ENCODE data around the gene BMP4.
A peak's percentile ranks its signal among the peaks of the same experiment; 100 is the strongest.

Gene BMP4

GRCh38 chr14:53963320-53964227 is 6.9 kb upstream of the BMP4 start:
- DNase-seq, result no peak

DNA sequence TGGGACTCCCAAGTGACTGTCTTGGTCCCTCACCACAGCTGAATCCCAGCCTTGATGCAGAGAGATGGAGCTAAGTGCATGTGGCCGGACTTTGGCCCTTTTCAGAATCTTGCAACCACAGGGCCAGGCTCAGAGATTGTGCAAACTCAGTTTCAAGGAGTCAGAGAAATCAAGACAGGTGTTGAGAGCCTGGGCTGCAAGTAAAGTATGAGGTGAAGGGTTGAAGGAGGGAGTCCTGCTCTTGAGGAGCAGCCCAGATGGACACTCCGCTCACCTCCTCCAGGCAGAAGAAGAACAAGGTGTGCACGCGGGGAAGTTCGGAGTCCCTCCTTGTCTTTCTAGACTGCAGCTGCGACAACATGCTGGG is 6.3 kb upstream of the BMP4 start:
- no peak for DNase-seq

- no peak for DNase-seq
These were observed 2.0 kb upstream of the BMP4 start for GRCh38 chr14:53958628-53959027.

GRCh38 chr14:53957739-53958138 is 1.1 kb upstream of the BMP4 start:
- no peak for DNase-seq

- no peak for DNase-seq
These were observed 776 bp downstream of the BMP4 start for GRCh38 chr14:53955671-53956426.

DNA sequence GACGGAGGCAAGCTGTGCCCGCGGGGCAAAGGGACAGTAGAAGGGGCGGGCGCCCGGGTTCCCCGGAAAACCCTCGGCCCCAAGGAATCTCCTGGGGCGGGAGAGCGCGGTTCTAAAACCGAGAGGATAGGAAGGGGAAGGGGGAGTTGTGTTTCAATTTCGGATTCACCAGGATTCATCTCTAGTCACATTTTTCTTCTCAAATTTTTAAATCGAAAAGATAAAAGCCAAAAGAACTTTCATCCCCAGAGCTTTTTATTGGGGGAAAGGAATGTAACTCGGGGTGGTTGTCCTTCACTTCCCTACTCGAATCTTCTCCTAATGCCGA is 1.4 kb downstream of the BMP4 start:
- no peak for DNase-seq

DNA sequence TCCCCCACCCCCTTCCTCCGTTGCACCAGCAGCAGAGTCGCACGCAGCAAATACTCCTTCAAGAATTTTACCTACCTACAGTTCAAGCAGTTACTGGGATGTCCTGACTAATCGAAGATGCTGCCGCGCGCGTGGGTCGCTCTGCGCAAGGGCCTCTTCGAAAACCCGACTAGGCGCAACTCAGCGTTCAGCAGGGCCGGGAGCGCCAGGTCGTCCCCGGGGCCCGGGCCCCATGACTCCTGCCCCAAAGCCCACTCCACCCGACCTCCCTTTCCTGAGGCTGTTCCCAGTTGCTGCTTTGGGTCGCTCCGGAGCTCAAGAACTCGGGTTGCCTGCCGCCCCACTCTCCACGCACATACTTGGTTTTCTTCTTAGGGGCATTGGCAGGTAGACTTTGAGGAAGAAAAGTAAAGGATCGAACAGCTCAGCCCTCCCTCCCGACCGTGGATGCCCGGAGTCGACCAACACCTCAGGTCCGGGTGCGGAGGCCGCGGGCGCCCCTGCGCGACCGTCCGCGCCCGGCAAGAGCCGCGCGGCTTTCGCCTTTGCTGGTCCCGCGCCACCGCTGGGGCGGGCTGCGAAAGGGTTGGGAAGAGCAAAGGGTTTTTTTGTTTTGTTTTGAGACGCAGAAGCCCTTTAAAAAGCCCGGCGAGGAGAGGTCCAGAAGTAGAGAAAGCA is 1.9 kb downstream of the BMP4 start:
- DNase-seq, result no peak

GRCh38 chr14:53953828-53954550 is 2.6 kb downstream of the BMP4 start:
- DNase-seq, result no peak

- peak; percentile 73 for DNase-seq
These were observed 3.4 kb downstream of the BMP4 start for GRCh38 chr14:53953002-53953827.

DNA sequence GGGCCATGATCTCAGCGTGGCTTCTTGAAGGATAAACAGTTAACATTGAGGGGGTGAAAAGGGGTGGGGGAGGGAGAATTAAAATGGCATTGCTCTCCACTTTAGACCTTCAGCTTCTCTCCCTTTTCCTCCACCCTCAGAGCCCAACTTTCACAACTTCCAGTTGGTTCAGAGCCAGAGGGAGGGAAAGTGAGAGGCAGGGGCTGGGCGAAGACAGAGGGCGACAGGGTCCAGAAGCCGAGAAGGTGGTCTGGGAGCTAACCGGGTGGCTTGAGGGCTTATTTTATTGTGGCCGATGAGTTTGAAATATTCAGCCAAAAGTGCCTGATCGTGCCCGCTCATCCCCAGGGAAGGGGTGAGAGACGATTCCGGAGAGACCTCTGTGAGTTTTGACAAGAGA is 4.1 kb downstream of the BMP4 start:
- DNase-seq, result no peak

DNA sequence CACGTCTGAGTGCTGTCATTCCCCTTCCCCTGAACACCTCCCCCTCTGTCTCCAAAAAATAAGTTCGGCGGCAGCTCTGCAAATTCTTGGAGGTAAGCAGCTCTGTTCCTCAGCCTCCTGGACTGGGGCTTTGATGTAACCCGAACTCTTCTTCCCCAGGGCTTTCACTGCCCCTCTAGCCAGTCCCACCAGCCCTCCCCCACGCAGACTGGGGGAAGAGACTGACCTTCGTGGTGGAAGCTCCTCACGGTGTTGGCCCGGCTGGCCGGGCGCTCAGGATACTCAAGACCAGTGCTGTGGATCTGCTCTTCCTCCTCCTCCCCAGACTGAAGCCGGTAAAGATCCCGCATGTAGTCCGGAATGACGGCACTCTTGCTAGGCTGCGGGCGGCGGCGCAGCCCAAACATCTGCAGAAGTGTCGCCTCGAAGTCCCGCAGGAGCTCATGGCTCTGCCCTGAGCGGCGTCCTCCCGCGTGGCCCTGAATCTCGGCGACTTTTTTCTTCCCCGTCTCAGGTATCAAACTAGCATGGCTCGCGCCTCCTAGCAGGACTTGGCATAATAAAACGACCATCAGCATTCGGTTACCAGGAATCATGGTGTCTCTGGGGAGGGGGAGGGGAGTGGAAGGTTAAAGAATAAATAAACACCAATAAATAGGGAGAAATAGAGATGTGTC is 4.9 kb downstream of the BMP4 start:
- DNase-seq, result no peak

DNA sequence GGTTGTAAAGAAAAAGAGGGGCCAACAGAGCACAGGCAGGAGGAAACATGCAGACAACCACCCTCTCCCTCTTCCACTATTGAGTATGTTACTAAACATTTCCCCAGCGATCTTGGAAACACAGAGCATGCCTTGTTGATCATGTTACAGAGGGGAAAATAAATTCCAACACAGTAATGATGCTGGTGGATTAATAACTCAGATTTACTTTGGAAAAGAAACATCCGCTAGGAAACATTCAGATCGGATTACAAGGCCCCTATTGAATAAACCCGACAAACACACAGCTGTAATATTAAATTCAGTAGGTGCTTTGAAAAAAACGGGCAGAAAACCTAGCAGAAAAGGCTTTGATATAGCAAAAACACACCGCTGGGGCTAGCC is 5.4 kb downstream of the BMP4 start:
- DNase-seq, result no peak

- no peak for DNase-seq
These were observed 6.4 kb downstream of the BMP4 start for GRCh38 chr14:53950031-53950793.

GRCh38 chr14:53949201-53949600 is 7.4 kb downstream of the BMP4 start:
- DNase-seq, result no peak

GRCh38 chr14:53948205-53948884 is 8.3 kb downstream of the BMP4 start:
- no peak for DNase-seq

DNA sequence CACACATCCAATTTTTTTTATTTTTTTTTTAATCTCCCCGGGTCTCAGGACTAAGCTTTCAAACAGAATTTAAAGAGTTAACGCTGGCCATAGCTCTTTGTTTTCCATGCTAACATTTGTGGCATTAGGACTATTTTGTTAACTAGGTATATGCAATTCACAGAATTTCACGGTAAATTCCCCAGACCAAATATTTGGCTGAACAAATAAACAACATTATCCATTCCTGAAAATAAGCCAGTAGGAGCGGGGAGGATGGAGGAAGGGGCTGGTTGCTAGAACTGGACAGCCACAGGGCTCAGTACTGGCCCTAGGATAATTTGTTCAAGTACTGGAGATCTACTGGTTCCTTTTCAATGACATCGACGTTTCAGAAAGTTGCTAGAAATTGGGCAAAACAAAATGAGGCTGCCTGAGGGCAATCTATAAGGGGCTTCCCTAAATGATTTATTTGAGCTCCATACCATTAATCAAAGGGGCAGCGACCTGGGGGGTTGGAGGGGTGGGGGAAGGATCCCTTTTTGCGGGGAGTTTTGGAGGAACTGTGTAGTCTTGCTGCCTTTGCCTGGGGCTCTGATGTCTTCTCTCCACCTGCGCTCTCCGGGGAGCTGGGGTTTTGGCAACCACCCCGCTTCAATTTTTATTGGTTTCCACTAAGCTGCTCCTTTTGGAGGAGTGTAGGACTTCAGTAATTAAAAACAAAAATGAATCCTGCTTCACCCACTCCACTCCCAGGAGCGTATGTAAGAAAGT is 9.0 kb downstream of the BMP4 start:
- no peak for DNase-seq

GRCh38 chr14:53947094-53947445 is 9.6 kb downstream of the BMP4 start:
- DNase-seq, result no peak

- DNase-seq, result no peak
These were observed 10.1 kb downstream of the BMP4 start for GRCh38 chr14:53946404-53947093.

- no peak for DNase-seq
These were observed 10.6 kb downstream of the BMP4 start for GRCh38 chr14:53946071-53946403.

Measured in DMS 273 treated with DMSO at 0.1 percent for 48 hours (cell line).